ENCODE measurements around the gene KLK5.

Gene KLK5

DNA sequence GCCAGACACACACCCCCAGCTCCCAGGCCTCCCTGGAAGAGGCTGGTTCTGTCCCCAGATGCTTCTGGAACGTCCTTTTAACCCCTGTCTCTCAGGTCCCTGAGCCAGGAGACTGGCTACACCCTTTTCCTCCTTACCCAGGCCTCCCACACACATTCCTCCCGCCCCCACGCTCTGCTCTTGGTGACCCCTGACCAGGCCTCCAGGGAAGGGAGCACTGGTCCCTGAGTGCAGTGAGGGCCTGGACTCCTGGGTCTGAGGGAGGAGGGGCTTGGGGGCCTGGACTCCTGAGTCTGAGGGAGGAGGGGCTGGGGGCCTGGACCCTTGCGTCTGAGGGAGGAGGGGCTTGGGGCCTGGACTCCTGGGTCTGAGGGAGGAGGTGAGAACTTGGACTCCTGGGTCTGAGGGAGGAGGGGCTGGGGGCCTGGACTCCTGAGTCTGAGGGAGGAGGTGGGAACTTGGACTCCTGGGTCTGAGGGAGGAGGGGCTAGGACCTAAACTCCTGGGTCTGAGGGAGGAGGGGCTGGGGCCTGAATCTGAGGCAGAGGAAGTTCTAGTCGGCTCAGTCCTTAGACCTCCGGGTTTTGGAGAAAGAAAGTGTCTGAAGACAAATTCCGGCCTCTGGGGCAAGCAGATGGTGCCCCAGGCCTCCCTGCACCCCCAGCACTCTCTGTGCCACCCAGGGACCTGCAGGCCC is 16.0 kb upstream of the KLK5 start:
- DNase-seq, result no peak

DNA sequence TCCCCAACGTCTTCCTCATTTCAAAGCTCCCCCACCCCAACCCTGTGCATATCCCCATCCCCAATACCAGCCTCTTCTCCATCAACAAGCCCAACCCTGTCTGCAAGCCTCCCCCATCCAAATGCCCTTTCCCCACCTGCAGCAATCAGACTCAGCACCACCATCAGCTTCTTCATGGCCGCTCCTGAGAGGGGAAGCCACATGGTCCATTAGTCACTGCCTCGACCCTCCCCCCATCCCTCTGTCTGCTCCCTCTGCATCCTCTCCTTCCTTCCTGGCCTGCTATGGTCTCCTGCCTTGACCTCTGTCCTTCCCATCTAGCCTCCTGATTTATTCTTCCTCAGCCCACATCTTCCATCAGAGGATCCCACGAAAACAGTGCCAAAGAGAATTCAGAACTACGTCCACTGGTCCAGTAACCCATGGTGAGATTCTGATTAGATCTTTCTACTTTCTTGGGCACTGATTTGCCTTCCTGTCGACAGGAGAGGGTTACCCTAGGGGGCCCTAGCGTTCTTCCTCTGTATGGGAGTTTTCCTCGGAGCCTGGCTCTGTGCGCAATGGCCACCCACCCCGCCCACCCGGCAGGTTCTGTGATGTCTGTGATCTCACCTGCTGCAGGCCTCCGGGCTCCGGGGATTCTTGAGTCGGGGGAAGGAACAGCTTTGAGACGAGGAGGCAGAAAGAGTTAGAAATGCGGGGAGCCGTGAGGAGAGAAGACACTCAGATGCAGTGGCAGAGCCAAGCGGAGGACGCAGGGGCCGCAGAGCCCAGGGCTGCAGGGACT is 15.3 kb upstream of the KLK5 start:
- DNase-seq, result no peak

DNA sequence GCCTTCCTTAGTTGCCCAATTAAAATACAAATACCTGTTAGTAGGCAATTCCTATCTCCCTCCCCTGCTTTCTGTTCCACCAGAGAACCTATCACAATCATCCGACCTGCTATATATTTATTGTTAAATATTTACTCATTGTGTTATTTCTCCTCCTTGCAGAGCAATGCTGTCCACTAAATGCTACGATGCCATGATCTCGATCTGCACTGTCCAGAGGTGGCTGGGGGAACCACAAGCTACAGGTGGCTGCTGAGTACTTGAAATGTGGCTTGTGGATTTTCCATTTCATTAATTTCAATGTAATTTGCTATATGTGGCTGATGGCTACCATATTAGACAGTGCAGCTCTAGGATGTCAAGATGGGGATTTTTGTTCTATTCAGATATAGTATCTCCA is 11.4 kb upstream of the KLK5 start:
- no peak for DNase-seq

DNA sequence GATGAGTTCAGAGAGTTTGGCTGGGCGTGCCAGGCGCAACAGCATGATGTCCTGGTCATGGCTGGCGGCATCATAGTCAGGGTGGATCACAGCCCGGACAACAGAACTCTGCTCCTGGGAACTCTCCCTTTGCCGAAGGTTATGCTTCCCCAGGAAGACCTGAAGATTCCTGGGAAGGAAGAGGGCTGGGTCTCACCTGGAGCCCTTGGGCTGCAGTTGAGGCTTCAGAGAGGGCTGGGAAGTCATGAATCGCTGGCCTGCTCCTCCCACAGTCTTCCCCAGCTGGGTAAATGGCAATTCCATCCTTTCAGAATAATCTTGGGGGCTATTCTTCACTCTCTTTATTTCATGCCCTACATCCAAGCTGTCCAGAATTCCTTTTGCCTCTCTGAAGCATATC is 10.5 kb upstream of the KLK5 start:
- no peak for DNase-seq

DNA sequence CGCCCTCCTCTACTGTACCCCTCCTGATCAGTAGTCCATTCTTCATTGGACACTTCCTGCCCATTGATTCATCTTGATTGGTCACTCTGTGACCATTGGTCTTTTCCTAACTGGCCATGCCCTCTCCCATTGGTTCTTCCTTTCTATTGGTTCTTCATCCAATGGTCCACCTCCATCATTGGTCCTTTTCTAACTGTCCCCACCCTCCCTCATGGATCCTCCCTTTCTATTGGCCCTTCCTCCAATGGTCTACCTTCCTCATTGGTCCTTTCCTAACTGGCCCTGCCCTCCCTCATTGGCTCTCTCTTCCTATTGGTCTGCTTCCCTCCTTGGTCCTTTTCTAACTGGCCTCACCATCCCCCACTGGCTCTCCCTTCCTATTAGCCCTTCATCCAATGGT is 9.4 kb upstream of the KLK5 start:
- DNase-seq, result no peak

DNA sequence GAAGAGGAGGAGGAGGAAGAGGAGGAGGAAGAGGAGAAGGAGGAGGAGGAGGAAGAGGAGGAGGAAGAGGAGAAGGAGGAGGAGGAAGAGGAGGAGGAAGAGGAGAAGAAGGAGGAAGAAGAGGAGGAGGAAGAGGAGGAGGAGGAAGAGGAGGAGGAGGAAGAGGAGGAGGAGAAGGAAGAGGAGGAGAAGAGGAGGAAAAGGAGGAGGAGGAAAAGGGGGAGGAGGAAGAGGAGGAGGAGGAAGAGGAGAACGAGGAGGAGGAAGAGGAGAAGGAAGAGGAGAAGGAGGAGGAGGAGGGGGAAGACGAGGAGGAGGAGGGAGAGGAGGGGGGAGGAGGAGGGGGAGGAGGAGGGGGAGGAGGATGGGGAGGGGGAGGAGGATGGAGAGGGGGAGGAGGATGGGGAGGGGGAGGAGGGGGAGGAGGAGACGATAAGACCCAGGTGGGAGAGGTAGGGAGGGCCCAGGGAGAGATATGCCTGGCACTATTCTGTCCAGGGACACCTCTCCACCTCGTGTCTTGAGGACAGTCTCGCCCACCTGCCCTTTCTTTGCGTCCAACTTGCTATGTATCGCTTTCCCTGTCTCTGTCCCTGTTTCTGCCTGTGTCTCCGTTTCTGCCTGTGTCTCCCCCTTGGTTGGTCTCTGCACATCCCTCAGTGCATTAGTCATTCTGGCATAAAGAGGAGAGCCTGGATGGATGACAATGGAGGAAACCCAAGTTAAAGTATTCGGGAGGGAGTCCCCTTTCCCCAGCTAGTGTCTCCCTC is 7.1 kb upstream of the KLK5 start:
- no peak for DNase-seq

DNA sequence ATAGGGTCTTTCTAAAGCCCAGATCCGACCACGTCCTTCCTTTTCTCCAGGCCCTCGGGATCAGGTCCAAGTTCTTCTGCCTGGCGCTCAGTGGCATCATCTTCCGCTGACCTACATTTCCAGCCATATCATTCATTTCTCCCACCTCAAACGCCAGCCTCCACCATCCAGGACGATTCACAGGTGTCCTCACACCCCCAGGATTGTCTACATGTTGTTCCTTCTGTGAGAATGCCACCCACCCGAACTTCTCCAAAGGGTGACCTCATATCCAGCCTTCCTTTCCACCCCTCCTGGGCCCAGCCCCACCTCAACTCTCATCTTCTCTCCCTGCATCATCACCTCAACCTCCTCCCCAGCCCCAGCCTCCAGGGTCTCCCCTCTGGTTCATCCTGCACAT is 4.7 kb upstream of the KLK5 start:
- DNase-seq, result no peak

DNA sequence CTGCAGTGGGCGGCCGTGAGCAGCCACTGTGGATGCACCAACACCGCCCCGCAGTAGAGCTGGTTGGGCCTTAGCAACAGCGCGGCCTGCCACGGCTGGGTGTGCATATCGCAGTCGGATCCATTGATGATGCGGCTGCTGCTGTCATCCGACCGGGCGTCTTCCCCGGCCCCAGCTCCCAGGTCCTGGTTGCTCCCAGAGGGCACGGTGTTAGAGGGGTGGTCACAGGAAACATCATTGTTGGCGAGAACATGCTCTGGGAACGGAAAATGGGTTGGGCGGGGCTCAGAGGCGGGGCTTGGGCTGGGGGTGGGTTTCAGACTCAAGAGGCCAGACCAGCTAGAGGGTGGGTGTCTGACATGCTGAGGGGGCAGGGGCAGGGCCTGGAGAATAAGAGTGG is 3.0 kb downstream of the KLK5 start:
- DNase-seq, result no peak

DNA sequence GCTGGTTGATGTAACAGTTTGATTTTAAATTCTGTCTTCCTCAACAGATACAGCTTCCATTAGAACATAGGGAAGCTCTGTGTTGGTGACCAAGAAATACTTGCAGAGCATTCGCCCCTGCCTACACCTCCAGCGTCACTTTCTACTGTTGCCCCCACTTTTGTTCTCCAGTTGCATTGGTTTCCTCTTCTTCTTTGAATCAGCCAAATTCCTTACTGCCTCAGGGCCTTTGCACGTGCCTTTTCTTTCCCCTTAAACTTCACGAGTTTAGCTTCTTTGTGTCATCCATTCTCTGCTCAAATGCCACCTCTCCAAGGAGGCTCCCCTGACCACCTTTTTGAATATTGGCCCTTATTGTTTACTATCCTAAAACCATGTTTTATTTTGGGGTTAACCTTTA is 5.7 kb downstream of the KLK5 start:
- no peak for DNase-seq

DNA sequence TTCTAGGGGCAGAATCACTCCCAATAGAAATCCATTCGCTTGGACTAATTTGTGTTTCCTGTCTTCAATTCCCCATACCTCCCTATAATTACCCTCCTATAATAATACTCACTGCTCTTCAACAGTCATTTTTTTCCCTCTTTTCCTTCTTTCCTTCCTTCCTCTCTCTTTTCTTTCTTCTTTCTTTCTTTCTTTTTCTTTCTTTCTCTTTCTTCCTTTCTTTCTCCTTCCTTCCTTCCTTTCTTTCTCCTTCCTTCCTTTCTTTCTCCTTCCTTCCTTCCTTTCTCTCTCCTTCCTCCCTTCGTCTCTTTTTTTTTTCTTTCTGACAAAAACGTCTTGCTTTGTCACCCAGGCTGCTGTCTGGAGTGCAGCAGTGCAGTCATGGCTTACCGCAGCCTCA is 8.0 kb downstream of the KLK5 start:
- no peak for DNase-seq

DNA sequence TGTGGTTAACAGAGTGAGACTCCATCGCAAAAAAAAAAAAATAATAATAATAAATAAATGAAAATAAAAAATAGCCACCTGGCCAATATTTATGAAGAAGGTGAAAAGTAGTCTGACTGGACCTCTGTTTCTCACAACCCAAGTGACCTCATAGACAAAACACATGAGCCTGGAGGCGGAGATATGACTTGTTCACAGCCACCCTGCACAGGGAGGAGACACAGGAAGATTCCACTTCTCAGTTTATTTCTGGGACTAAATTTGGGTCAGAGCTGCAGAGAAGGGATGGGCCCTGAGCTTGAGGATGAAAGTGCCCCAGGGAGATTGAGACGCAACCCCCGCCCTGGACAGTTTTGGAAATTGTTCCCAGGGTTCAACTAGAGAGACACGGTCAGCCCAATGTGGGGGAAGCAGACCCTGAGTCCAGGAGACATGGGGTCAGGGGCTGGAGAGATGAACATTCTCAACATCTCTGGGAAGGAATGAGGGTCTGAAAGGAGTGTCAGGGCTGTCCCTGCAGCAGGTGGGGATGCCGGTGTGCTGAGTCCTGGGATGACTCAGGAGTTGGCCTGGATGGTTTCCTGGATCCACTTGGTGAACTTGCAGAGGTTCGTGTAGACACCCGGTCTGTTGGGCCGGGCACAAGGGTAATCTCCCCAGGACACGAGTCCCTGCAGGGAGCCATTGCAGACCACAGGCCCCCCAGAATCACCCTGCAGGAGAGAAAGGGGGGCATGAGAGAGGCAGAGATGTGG is 9.6 kb downstream of the KLK5 start:
- no peak for DNase-seq

DNA sequence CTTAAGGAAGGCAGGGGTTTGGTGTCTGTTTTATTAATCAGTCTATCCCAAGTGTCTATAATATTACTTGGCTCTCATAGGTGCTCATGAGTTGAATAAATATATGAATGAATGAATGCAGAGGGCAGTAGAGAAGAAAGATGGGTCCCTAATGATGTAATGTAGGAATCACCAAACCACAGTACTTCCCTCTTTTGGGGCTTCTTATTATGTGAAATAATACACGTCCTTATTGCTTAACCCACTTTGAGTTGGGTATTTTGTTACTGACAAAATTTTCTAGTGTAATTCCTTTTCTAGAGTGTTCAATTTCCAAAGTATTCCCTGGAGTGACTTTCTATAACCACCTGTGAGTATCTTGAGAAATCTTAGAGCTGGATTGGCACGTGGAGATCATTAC is 13.2 kb downstream of the KLK5 start:
- DNase-seq, result no peak

DNA sequence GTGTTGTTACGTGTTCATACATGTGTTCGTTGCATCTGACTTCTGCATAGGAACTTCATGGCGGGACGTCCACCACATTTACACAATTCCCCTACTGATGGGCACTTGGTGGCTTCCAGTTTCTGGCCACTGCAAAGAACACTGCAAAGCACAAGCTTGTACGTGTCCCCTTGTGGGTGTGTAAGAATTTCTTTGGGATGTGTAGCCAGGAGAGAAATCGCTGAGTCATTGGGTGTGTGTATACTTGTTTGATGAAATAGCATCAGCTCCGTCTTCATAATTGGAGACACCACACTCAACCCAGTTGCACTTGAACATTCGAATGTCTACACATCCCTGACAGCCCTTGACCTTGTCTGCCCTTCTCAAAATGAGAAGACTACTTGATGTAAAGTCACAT is 19.2 kb downstream of the KLK5 start:
- DNase-seq, result no peak

DNA sequence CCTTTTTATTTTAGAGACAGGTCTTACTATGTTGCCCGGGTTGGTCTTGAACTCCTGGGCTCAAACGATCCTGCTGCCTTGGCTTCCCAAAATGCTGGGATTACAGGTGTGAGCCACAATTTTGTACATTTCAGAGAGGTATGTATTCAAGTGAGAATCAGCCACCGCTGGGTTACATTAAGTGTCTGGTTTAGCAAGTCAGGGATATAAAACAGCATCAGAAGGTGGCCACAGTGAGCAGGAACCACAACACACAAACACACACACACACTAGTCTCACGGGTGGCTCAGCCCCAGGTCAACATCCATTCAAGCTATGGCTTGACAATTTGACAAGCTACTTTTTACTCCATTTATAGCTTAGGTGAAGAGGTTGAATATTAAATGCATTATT is 20.2 kb downstream of the KLK5 start:
- no peak for DNase-seq

DNA sequence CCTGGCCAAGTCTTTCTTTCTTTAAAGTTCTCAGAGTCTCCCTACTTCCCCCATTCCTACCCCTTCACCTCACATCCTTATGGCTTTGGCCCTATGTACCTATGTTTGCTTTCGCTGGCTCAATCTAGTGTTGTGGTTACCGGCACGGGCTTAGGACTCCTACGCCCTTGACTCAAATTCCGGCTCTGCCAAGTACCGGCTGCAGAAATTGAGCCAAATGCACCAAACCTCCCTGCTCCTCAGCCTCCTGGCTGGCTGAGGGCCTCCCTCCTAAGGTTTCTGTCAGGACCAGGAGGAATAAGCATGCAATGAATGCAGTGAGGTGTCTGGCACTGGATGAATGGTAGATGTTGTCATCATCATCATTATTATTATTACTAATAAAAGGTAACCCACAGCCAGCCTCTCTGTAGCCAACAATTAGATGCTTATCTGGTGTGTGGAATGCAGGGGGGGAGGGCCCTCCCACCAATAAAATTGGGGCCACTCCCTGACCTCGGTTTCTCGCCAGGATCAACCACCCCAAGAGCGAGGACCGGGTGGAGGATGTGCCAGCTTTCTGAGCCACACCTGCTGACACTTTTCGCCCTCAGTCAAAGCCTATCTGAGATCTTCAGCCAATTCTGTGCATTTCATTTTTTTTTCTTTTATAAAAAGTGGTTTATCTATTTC is 20.7 kb downstream of the KLK5 start:
- no peak for DNase-seq

DNA sequence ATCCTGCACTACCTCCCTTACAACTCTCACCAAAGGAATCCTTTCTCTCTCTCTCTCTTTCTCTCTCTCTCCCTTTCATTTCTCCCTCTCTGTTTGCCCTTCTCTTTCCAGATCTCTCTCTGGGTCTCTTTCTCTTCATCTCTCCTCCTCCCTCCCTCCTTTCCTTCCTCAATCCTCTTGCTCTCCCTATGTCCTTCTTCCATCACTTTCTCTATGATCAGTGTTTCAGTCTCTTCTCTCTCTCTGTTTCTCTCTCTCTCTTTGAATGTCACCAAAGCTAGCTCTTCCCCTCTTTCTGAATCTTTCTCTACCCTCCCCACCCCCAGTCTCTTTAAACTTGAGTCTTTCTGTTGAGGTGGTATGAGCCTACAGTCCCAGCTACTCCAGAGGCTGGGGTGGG is 21.8 kb downstream of the KLK5 start:
- no peak for DNase-seq

DNA sequence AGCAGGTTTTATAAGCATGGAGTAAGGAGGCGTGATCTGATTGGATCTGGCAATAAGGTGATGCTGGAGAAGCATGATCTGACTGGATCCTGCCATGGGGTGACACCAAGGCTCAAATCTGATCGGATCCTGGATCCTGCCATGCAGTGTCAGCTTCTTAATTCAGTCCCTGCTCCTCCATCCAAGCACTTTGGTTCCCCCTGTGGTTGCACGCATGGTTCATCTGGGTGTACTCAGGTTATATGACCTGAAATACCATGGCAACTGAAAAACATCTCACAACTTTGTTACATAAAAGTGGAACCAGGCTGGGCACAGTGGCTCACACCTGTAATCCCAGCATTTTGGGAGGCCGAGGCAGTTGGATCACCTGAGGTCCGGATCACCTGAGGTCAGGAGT is 24.0 kb downstream of the KLK5 start:
- no peak for DNase-seq

DNA sequence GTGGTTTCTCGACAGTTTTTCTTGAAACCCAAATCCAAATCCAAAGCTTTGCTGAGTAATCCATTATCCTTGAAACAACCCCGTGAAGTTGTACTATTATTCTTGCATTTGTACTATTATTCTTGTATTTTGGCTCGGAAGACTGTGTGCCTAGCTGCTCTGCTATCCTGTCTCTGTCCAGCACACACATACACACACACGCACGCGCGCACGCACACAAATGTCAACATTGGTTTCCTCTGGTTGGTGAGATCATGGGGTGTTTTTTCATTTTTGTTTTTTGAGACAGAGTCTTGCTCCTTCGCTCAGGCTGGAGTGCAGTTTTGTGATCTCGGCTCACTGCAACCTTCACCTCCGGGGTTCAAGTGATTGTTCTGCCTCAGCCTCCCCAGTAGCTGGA is 26.7 kb downstream of the KLK5 start:
- no peak for DNase-seq

DNA sequence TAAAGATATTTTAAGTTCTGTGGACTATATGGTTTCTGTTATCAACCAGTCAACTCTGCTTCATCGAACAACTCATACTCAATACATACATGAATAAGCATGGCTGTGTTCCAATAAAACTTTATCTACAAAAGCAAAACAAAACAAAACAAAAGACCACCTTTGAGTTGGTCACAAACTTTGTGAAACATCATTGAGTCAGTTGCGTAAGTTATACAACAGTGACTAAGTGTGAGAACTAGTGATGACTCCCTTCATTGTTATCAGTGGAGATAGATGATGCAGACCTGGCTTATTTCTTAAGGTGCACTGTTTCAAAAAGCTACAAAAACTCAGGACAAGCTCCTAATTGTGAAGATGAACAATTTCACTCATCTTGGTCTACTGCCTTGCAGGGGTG is 27.1 kb downstream of the KLK5 start:
- no peak for DNase-seq

DNA sequence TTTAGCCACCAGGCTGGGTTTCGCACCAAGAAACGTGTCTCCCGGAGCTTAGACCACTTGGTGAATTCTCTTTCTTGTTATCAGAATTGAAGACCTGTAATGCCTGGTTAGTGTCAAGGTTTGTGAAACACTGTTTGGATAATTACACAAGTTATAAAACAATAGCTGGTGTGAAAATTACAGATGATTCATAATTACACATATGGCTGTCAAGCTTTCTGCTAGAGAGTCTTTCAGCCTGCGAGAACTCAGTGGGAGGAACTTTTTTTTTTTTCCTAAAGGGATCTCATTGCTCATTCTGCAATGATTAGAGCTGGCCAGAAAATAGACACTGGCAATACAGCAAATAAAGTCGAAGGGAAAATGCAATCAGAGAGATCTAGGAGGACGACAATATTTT is 28.3 kb downstream of the KLK5 start:
- no peak for DNase-seq

DNA sequence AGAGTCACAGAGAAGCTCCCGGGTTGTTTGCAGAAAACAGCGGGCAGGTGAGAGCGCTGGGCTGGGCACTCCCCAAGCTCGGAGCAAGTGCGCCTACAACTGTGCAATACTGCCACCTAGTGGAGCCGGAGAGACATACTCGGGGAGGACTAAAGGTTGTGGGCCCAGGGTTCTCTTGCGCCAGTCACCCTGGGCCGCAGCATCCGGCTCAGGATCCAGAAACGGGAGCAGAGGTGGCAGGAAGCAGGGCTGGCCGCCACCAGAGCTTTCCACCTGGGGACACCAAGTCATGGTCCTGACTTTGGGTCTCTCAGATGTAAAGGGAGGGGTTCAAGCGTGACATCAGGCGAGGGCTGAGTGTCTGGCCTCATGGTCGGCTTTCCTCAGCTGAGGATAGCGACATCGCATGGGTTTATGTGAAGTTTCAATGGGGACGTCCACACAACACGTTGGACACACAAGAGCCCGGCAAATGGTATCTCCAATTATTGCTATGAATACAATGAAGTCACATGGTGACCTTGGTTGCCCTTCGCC is 30.5 kb downstream of the KLK5 start:
- no peak for DNase-seq
